IPS-NIHi7 (cell line): Measurements from ENCODE around the gene TLR9.

Experiments used
- DNase-seq: peaks from one replicate; pipeline ENCODE4 v3.0.0; 2012; ENCODE audit warnings: mixed read lengths; ENCODE audit errors: extremely low spot score

The TLR9 gene

DNA sequence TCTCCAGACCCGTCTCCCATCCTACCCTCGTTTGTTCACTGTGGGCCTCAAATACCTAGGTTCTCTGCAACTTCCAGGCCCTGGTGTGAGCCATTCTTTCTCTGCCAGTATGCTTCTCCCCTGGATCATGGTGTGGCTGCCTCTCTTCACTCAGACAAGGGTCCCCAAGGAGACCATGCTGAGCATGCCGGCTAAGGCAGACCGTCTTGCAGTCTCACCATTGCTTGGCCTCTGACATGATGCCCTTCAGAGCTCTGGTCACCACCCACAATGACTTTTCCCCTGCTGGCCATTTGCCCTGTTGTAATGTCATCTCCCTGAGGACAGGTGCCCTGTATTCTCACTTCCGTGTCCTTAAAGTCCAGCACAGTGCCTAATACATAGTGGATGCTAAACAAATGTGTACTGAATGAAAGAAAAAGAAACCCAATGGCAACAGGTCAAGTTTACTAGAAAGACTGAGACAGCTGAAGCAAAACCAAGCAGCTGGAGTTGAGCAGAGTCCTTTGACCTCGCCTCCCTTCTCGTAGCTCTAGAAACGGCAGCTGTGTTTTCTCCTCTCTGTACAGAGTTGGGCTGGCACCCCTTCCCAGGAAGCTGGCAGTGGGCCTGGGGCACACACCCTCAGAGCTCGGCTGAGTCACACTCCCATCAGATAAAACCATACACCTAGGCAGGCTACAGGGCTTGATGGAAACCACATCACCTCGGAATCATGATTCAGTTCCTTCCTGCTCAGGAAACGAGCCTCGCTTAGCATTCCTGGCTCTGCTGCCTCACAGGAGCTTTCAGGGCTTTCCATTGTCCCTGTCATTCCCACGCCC, 8.6 kb downstream of the TLR9 start:
- no peak for DNase-seq

DNA sequence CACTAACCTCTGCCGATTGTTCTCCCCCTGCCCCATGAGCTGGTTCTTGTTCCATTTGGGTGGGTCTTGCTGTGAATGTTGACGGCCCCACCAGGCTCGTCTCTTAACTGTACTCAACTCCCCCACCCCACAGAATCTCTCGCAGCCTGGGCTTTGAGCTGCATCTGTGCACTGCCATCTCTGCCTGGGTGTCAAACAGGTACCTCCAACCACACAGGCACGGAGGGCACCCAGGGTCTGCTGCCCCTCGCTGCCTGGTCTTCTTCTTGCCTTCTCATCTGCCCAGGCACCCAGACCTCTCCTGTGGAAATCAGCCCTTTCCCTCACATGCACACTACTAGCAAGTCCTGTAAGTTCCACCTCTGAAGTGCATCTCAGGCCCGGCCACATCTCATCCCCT, 10.1 kb downstream of the TLR9 start:
- DNase-seq, result no peak

DNA sequence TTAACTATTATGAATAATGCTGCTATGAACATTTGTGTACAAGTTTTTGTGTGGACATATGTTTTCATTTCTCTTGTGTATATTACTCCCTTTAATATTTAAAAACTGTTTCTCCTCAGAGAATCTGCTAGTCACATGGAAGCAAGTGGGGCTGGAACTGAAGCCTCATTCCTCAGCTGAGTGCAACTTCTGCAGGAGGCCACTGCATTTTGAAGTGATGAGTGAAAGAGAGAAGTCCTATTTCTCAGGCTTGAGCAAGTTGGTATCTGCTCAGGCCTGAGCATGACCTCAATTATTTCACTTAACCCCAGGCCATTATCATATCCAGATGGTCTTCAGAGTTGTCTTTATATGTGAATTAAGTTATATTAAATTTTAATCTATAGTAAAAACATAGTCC, 11.5 kb downstream of the TLR9 start:
- no peak for DNase-seq

DNA sequence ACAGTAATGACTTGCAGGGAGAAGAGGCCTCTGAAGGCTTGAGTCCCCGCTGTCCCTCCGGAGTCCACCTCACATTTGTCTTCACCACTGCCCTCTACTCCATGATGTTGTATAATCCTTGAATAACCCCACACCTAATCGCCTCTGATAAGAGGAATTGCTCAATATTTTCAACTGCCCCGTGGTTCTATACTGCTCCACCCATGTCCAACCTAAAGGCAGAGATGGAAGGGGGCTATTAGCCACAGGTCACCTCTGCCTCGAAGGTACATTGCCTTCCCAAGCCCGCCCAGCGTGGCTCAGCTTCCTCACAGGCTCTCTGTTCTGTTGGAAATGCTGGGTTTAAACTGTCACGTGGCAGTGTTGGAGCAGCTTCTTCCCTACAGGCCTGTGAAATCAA, 12.4 kb downstream of the TLR9 start:
- no peak for DNase-seq

DNA sequence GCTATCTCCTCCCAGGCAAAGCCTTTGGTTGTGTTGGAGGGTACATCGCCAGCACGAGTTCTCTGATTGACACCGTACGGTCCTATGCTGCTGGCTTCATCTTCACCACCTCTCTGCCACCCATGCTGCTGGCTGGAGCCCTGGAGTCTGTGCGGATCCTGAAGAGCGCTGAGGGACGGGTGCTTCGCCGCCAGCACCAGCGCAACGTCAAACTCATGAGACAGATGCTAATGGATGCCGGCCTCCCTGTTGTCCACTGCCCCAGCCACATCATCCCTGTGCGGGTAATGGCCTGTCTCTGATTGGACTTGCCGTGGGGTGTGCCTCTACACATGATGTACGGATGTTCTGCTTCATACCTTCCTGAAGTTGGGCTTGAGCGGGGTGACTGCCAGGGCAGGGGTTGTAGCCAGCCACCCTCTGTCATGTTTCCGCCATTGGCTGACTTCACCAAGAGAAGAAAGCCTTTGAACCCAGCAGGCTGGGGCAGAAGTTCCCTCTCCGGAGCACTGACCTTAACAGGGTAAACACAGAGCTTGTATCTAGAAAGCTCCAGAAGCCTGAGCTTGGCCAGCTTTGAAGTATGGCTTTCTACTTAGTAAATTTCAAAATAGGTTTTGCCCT, 14.1 kb downstream of the TLR9 start:
- no peak for DNase-seq

DNA sequence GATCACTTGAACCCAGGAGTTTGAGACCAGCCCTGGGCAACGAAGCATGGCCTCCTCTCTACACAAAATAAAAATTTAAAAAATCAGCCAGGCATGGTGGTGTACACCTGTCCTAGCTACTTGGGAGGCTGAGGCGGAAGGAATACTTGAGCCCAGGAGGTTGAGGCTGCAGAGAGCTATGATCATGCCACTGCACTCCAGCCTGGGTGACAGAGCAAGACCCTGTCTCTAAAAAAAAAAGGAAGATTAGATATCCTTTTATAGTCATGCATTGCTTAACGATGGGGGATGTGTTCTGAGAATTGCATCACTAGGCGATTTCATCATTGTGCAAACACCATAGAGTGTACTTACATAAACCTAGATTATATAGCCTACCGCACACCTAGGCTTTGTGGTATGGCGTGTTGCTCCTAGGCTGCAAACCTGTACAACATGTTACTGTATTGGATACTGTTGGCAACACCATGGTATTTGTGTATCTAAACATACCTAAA, 14.8 kb downstream of the TLR9 start:
- no peak for DNase-seq

DNA sequence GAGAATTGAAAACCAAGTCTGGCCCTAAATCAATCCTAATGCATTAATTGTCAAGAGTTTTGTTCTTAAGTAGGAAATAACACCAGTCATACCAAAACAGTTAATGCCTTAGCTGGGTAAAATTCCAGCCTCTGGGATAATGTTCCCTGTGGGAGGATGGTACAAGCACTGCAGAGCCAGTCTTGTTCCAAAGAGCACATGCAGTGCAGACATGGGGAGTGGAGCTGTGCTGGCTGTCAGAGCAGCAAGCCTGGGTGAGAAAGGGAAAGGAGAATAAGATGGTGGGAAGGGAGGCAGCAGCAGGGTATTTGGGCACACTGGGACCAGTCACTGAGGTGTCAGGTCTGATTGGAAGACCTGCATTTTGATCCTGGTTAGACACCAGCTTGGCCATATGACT, 15.4 kb downstream of the TLR9 start:
- no peak for DNase-seq

DNA sequence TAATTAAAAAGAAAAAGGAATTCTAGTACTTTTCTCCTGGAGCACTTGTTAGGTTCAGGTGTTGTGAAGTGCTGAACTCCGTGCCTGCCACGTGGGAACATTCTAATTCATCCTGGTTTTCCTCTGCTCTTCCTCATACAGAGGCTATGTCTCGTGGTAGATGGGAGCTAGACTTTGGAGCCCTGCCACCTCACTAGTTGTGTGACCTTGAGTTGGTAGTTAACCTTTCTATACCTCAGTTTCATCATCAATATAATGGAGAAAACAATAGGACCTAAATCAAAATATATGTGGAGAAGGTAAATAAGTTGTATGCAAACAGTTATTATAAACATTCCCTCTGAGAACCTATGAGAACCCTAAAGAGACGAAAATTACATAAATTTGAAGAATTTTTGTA, 16.9 kb downstream of the TLR9 start:
- DNase-seq, result no peak

DNA sequence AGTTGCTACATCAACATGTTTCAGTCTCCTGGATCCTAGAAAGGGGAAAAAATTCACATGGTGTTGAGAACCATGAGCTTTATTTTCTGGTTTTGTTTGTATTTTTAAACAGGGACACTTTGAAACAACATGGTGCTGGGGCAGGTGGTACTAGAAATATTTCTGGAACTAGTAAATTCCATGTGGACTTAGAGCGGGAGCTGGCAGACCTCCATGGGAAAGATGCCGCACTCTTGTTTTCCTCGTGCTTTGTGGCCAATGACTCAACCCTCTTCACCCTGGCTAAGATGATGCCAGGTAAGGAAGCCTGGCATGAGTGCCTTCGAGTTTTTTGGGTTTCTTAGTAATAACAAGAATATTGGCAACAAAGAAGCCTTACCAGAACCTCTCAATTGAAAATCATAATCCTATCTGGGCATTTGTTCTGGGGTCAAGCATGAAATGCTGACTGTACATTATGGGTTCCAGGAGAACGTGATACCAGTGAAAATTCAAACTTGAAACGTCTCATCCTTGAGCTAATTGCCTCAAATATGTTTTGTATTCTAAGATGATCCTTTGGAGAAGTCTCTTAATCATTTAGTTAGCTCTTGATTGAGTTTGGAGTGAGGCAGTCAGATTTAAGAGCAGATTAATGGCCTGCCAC, 19.6 kb downstream of the TLR9 start:
- DNase-seq, result no peak

DNA sequence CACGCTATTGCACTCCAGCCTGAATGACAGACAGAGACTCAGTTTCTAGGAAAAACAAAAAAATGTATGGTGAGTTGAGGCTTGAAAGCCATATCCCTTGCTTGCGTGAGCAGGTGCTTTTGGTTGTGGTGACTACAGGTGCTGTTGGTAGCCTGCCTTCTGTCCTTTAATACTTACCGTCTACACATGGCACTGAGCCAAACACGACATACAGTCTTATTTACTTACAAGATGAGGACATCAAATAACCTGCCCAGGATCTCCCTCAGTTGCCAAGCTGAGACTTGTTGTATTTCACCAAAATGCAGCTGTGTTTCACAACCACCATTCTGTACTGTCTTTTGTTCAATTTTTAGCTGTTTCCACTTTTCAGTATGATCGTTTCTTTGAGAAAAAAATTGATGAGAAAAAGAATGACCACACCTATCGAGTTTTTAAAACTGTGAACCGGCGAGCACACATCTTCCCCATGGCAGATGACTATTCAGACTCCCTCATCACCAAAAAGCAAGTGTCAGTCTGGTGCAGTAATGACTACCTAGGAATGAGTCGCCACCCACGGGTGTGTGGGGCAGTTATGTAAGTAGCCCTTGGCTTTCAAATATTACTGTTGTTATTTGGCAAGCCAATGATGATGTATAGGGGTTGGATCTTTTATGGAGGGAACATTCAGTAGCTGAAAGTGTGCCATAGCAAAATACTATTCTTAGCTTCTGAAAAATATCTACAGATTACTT, 20.9 kb downstream of the TLR9 start:
- DNase-seq, result no peak

DNA sequence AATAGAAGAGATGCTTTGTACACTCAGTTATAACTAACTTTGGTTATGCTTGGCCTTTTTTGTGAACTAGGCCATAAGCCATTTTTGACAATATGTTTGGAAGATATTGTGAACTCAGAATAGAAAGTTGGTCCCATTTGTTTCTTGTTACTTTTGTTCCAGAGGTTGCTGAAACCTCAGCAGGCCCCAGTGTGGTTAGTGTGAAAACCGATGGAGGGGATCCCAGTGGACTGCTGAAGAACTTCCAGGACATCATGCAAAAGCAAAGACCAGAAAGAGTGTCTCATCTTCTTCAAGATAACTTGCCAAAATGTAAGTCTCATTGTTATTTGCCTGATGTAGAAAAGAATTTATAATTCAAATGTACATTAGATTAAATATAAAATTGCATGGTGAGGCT, 21.7 kb downstream of the TLR9 start:
- DNase-seq, result no peak

DNA sequence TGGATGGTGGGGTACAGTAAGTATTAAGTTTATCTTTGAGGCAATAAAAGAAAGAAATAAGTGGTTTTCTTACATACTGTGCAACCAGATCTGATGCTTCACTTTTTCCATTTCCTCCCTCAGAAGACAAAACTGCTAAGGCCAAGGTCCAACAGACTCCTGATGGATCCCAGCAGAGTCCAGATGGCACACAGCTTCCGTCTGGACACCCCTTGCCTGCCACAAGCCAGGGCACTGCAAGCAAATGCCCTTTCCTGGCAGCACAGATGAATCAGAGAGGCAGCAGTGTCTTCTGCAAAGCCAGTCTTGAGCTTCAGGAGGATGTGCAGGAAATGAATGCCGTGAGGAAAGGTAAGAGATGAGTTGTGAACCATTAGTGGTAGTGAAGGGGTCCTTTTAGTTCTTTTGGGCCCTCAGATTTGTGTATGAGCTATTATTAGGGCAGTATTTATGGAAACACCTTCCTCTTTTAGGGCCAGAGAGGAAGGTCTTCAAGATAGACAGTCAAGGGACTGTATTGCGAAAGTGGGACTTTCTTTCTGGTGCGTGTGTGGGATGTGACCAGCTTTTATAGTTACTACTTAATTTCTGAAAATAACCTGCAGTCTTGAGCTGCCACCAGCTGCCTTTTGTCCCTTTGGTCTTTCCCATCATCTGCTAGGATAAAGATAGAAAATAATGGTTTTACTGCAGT, 22.9 kb downstream of the TLR9 start:
- no peak for DNase-seq

DNA sequence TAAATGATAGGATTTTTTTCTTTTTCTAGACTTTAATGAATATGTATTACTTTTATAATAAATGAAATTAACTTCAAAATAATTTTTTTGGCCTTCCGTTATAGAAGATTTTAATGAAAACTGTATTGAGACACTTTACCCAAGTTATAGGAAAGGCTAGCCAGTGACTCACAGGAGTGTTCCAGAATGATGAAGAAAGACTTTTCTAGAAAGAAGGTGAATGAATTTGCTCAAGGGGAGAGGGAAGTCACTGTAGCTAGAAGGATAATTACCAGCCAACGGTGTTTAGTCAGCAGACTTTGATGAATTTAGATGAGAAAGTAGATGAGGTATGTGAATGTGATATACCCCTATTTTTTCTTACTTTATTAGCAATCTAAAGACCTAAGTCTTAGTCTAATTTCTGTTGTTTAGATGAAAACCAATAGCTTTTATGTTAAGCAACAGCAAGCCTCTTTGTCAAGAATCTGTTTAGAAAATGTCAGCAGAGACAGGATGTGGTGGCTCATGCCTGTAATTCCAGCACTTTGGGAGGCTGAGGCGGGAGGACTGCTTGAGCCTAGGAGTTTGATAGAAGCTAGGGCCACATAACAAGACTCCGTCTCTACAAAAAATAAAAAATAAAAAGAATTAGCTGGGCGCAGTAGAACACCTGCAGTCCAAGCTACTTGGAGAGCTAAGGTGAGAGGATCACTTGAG, 24.3 kb downstream of the TLR9 start:
- DNase-seq, result no peak

DNA sequence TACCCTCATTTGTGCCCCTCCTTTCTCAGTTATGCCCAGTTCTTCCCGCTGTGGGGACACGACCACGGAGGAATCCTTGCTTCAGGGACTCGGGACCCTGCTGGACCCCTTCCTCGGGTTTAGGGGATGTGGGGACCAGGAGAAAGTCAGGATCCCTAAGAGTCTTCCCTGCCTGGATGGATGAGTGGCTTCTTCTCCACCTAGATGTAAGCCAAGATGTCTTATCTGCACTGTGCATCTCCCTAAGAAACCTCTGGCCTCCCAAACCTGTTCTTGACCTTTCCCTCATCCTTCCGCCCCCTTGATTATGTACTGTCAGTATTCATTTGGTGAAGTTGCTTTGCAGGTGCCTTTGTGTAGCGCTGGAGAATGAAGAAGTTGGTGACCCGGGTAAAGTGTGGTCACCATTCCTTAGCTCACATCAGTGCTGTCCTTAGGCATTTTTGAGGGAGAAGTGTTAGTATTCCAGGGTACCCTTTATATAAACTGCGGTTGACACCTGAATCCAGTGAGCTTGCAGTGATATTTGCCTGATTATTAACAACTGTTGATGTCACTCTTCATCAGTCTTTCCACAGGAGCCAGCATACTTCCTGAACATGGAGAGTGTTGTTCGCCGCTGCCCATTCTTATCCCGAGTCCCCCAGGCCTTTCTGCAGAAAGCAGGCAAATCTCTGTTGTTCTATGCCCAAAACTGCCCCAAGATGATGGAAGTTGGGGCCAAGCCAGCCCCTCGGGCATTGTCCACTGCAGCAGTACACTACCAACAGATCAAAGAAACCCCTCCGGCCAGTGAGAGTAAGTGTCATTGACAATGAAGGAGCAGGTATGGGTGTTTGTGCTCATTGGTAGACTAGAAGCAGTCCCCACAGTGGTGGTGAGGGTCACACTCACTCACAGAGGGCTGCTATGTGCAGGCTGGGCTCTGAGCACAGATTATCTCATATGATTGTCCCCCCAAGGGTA, 26.5 kb downstream of the TLR9 start:
- no peak for DNase-seq

DNA sequence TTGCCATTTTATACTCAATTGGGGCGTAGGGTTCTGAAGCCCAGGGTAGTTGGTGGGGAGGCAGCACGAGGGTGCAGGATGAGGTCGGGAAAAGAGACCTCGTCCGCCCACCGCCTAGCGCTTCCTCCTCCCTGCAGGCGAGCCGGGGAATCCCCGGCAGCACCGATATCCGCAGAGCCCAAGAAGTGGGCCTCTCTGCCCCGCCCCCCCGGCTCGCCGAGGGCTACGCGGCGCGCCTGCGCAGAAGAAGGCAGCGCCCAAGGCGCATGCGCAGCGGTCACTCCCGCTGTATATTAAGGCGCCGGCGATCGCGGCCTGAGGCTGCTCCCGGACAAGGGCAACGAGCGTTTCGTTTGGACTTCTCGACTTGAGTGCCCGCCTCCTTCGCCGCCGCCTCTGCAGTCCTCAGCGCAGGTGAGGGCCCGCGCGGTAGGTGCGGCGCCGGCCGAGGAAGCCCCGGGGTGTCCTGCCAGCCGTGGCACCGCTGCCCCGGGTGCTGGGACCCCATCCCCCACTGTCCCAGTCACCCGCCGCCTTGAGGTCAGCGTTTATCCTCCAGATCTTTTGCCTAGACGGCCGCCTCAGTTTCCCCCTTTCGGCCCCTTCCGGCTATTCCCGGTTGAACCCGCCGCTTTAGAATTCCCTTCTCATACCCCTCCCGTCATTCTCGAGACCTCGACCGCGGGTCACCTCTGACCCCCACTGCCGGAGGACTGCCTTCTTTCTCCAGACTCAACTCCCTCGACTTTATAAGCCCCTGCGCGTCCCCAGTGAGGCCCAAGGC, 27.4 kb downstream of the TLR9 start, which contains the start of gene ALAS1:
TSS of gene ALAS1 (plus strand) at position 319 of the 784 bp plus-strand sequence. CDS start 1,082 bp downstream, outside the sequence.
- DNase-seq, result peak; percentile 100

DNA sequence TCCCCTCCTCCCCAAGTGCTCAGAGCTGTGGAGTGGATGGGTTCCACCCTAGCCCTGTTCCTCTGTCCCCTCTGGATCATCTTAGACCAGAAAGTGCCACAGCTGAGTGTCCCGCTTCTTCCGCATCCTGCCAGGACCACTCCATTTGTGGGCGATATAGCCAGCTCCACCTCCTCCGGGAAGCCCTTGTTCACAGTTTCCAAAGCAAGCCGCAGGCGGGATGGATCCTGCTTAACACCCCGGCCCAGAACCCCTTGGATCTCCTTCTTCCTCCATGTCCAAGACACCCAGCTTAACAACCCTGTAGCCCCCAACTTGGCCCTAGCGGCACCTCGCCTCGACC, 28.0 kb downstream of the TLR9 start:
- peak; percentile 42 for DNase-seq

DNA sequence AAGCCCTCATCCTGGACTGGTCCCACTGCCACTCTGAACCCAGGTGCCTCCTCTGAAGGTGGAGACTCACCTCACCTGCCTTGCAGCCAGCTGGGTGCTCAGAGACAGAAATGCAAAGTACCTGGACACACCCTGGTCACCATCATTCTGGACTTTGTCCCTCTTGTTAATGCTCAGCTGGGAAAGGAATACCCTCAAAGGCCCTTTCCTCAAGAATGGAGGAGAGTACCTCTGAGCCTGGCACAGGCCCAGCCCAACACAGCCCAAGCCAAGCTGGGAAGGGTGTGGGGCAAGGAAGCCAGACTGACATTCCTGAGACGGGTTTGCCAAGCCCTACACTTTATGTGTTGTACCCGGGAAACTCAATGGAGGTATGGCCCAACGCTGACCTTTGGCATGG, 28.5 kb downstream of the TLR9 start:
- no peak for DNase-seq

DNA sequence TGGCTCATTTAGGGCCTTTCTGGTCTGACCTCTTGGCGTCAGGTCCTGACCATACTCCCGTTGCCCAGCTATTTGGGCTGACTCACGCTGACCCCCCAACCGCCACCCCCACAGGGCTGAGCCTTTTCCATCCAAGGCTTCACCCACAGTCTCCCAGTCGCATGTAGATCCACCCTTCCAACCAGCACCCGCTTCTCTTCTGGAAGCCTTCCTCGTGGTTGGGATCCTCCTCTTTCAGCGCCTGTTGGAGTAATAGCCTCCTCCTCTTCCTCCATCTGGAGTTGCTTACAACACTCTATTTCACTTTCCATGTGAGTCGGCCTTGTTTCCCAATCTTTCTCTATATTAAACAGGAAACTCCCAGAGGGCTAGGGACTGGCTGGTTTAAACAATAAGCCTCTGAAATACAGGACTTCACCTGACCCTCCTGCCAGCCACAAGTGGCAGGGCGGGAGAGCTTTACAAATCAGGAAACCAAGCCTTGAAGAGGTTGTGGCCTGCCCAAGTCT, 29.6 kb downstream of the TLR9 start:
- DNase-seq, result no peak

DNA sequence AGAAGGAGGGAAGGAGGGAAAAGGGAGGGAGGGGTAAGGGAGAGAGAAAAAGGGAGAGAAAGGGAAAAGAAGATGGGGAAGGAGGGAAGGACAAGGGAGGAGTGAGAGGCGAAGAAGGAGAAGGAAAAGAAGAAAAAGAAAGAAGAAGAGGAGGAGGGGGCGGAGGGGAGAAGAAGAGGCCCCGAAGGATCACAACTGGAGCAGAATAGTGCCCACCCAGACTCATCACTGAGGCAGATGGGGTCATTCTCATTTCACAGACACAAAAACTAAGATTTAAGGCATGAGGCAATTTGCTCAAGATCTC, 30.2 kb downstream of the TLR9 start:
- DNase-seq, result no peak
